ENCODE measurements around the gene MAP6. TPM values are rescaled to one million over a fixed set of nuclear protein-coding genes. Genes with fewer than 3 reads are reported as not detected.

MAP6 gene
- total RNA-seq, 1 donor from 2014 or later: 313 TPM

- H3K27ac Mint-ChIP-seq (ENCODE audit: unreplicated experiment): peak overlapping the region; percentile 52
- DNase-seq: no peak
- peaks cover 4% of the 10 kb centered on the region for H3K27me3 Mint-ChIP-seq (ENCODE audit: unreplicated experiment)
- no peaks in the 10 kb centered on the region for H3K9me3 Mint-ChIP-seq (ENCODE audit: unreplicated experiment)
- peaks cover 6% of the 10 kb centered on the region for H3K4me1 Mint-ChIP-seq (ENCODE audit: low read depth, unreplicated experiment)
- H3K4me3 Mint-ChIP-seq (ENCODE audit: unreplicated experiment): no peak overlapping the region
- TF ChIP-seq CTCF (IDR thresholded peaks at IDR 0.05; ENCODE audit: partially characterized antibody, unreplicated experiment): no peak
- H3K36me3 Mint-ChIP-seq (ENCODE audit: unreplicated experiment): peaks cover 2% of the 10 kb centered on the region
These were observed 92.3 kb downstream of the MAP6 start for GRCh38 chr11:75576499-75576918.

GRCh38 chr11:75576017-75576416 lies 92.8 kb downstream of the MAP6 start:
- Mint-ChIP-seq H3K4me1 (ENCODE audit: low read depth, unreplicated experiment) (peaks cover 6% of the 10 kb centered on the region), H3K27ac (ENCODE audit: unreplicated experiment) (no peak overlapping the region), H3K27me3 (ENCODE audit: unreplicated experiment) (peaks cover 2% of the 10 kb centered on the region), H3K9me3 (ENCODE audit: unreplicated experiment) (no peaks in the 10 kb centered on the region), H3K36me3 (ENCODE audit: unreplicated experiment) (no peaks in the 10 kb centered on the region), H3K4me3 (ENCODE audit: unreplicated experiment) (no peak overlapping the region)
- no peak for TF ChIP-seq CTCF (IDR thresholded peaks at IDR 0.05; ENCODE audit: partially characterized antibody, unreplicated experiment)
- no peak for DNase-seq

- H3K27me3 Mint-ChIP-seq (ENCODE audit: unreplicated experiment): peaks cover 2% of the 10 kb centered on the region
- DNase-seq: no peak
- TF ChIP-seq CTCF (IDR thresholded peaks at IDR 0.05; ENCODE audit: partially characterized antibody, unreplicated experiment): no peak
- peaks cover 6% of the 10 kb centered on the region for H3K4me1 Mint-ChIP-seq (ENCODE audit: low read depth, unreplicated experiment)
- no peak overlapping the region for H3K4me3 Mint-ChIP-seq (ENCODE audit: unreplicated experiment)
- H3K27ac Mint-ChIP-seq (ENCODE audit: unreplicated experiment): no peak overlapping the region
- H3K9me3 Mint-ChIP-seq (ENCODE audit: unreplicated experiment): no peaks in the 10 kb centered on the region
- H3K36me3 Mint-ChIP-seq (ENCODE audit: unreplicated experiment): no peaks in the 10 kb centered on the region
These were observed 93.9 kb downstream of the MAP6 start for GRCh38 chr11:75574698-75575602.

GRCh38 chr11:75572744-75573143 lies 96.1 kb downstream of the MAP6 start:
- no peak overlapping the region for H3K4me3 Mint-ChIP-seq (ENCODE audit: unreplicated experiment)
- H3K27ac Mint-ChIP-seq (ENCODE audit: unreplicated experiment): no peak overlapping the region
- peaks cover 2% of the 10 kb centered on the region for H3K27me3 Mint-ChIP-seq (ENCODE audit: unreplicated experiment)
- DNase-seq: no peak
- H3K9me3 Mint-ChIP-seq (ENCODE audit: unreplicated experiment): peaks cover 2% of the 10 kb centered on the region
- no peaks in the 10 kb centered on the region for H3K36me3 Mint-ChIP-seq (ENCODE audit: unreplicated experiment)
- no peak for TF ChIP-seq CTCF (IDR thresholded peaks at IDR 0.05; ENCODE audit: partially characterized antibody, unreplicated experiment)
- H3K4me1 Mint-ChIP-seq (ENCODE audit: low read depth, unreplicated experiment): peaks cover 6% of the 10 kb centered on the region

- Mint-ChIP-seq H3K4me1 (ENCODE audit: low read depth, unreplicated experiment) (peaks cover 5% of the 10 kb centered on the region), H3K27me3 (ENCODE audit: unreplicated experiment) (peaks cover 2% of the 10 kb centered on the region), H3K36me3 (ENCODE audit: unreplicated experiment) (no peaks in the 10 kb centered on the region), H3K27ac (ENCODE audit: unreplicated experiment) (no peak overlapping the region), H3K9me3 (ENCODE audit: unreplicated experiment) (peaks cover 2% of the 10 kb centered on the region), H3K4me3 (ENCODE audit: unreplicated experiment) (no peak overlapping the region)
- no peak for TF ChIP-seq CTCF (IDR thresholded peaks at IDR 0.05; ENCODE audit: partially characterized antibody, unreplicated experiment)
- no peak for DNase-seq
These were observed 97.2 kb downstream of the MAP6 start for GRCh38 chr11:75571625-75572024.
